K562 (cell line): ENCODE data around the gene MEF2C. TPM values are rescaled to one million over a fixed set of nuclear protein-coding genes. Genes with fewer than 3 reads are reported as not detected.

Experiments used
- ATAC-seq: fragments of 200-7000 bp; cut with Tn5 transposase; 3 replicates; pipeline ENCODE4 v1.9.1; 2020; ENCODE audit warnings: moderate library complexity
- BruUV-seq: library from RNA; stranded (reverse); fragments of 400-500 nt; replicated peaks from 2 replicates; lab custom pipeline; 2021; lab: Mats Ljungman, UMichigan
- CTCF ChIA-PET: fragments of 300-600 bp; formaldehyde crosslinking; extraction: SDS; loops from one replicate; lab custom pipeline; 2021; ENCODE audit warnings: low intra/inter-chr PET ratio; lab: Yijun Ruan, JAX
- POLR2A ChIA-PET: fragments of 300-600, 350-650 bp; sonication (Branson Sonifier 250); formaldehyde crosslinking; extraction: SDS; loops from one replicate; lab custom pipeline; 2021; ENCODE audit warnings: antibody characterized with exemption, inconsistent platforms; lab: Yijun Ruan, JAX
- DNase-seq, 4 experiments: peaks; one replicate each; pipeline versions ENCODE4 v3.0.0 to v3.0.0-alpha.2; 2011 to 2018; ENCODE audit warnings: low spot score in 3 of 4, mixed read lengths in 3 of 4; ENCODE audit errors: extremely low read depth in 1 of 4
- FAIRE-seq: peaks from 2 replicates; lab custom pipeline; 2011; peaks lifted over from hg19 to GRCh38; lab: Jason Lieb, UNC
- H2AFZ ChIP-seq: 2 replicates; pipeline ENCODE4 v1.6.0; 2011; ENCODE audit warnings: low read depth, low read length, control low read depth, inconsistent platforms
- H3K27ac ChIP-seq: fragments of 200-600 bp; 3 replicates; pipeline ENCODE4 v1.8.0; 2011; ENCODE audit warnings: low read depth, mild to moderate bottlenecking, control low read depth, inconsistent platforms, low read length, moderate library complexity, mixed read lengths; ENCODE audit errors: extremely low read depth
- H3K27me3 ChIP-seq, 2 experiments: fragments of 300-600 bp in 1 of 2; 2 replicates in 1 of 2; 3 replicates in 1 of 2; pipeline versions ENCODE4 v1.6.0 to v1.8.0; 2011; ENCODE audit warnings: inconsistent platforms in 2 of 2, low read length in 2 of 2, mild to moderate bottlenecking in 1 of 2, mixed read lengths in 1 of 2, moderate library complexity in 1 of 2; ENCODE audit not compliant: control insufficient read depth in 2 of 2, insufficient read depth in 2 of 2
- H3K36me3 ChIP-seq: fragments of 300-600 bp; 3 replicates; pipeline ENCODE4 v1.8.0; 2011; ENCODE audit warnings: mild to moderate bottlenecking, low read length, inconsistent platforms; ENCODE audit not compliant: control insufficient read depth, insufficient read depth
- H3K4me1 ChIP-seq, 2 experiments: fragments of 200-600 bp in 1 of 2; replicated peaks in 1 of 2; 2 replicates in 1 of 2; 3 replicates in 1 of 2; pipeline versions ENCODE4 v1.5.1 to v1.8.0; 2011; ENCODE audit warnings: inconsistent platforms in 2 of 2, low read length in 2 of 2, mild to moderate bottlenecking in 1 of 2, mixed read lengths in 1 of 2, moderate library complexity in 1 of 2; ENCODE audit not compliant: control insufficient read depth in 2 of 2, insufficient read depth in 2 of 2
- H3K4me2 ChIP-seq: 2 replicates; pipeline ENCODE4 v1.6.1; 2011; ENCODE audit warnings: low read length, control low read depth, inconsistent platforms, mixed read lengths; ENCODE audit not compliant: insufficient read depth
- H3K4me3 ChIP-seq: fragments of 200-600 bp; sonication (generic), shearing (Covaris generic); 2 replicates; pipeline ENCODE4 v1.5.1; 2016; ENCODE audit warnings: control low read depth, inconsistent platforms
- H3K79me2 ChIP-seq: fragments of 200-600 bp; 3 replicates; pipeline ENCODE4 v1.8.0; 2011; ENCODE audit warnings: low read length, inconsistent platforms; ENCODE audit not compliant: control insufficient read depth, insufficient read depth
- H3K9ac ChIP-seq, 2 experiments: 2 replicates each; pipeline versions ENCODE4 v1.6.0 to v1.6.1; 2011; ENCODE audit warnings: low read depth in 2 of 2, low read length in 2 of 2, control low read depth in 1 of 2, inconsistent platforms in 1 of 2, mild to moderate bottlenecking in 1 of 2, mixed read lengths in 1 of 2; ENCODE audit not compliant: insufficient read depth in 1 of 2
- H3K9me1 ChIP-seq: one replicate; pipeline ENCODE4 v1.6.0; 2011; ENCODE audit warnings: inconsistent platforms, mild to moderate bottlenecking, low read length, moderate library complexity; ENCODE audit not compliant: control insufficient read depth, insufficient read depth
- H3K9me3 ChIP-seq: replicated peaks from 2 replicates; pipeline ENCODE4 v1.5.1; 2011; ENCODE audit warnings: low read depth, low read length, inconsistent platforms; ENCODE audit not compliant: control insufficient read depth, insufficient read depth
- H4K20me1 ChIP-seq: replicated peaks from 2 replicates; pipeline ENCODE4 v1.6.1; 2011; ENCODE audit warnings: low read length, inconsistent platforms, mixed read lengths; ENCODE audit not compliant: control insufficient read depth, insufficient read depth
- BHLHE40 ChIP-seq: IDR thresholded peaks from 2 replicates; pipeline ENCODE4 v1.6.1; 2011; ENCODE audit warnings: low read length, improper control_type of control experiment
- CBX2 ChIP-seq: fragments of 200-600 bp; sonication (generic); IDR thresholded peaks from one replicate; pipeline ENCODE4 v1.6.1; 2012; ENCODE audit warnings: mild to moderate bottlenecking, low read length, inconsistent platforms; ENCODE audit not compliant: insufficient read depth, poor library complexity, severe bottlenecking
- ETV1 ChIP-seq: fragments of 450-650 bp; conservative IDR thresholded peaks from 2 replicates; pipeline ENCODE4 v1.6.1; 2016; ENCODE audit warnings: missing genetic modification characterization, control low read depth, low read depth, missing compliant biosample characterization
- FOSL1 ChIP-seq: fragments of 200-800 bp; sonication (Bioruptor generic); conservative IDR thresholded peaks from 2 replicates; pipeline ENCODE4 v1.6.1; 2016; ENCODE audit warnings: missing genetic modification characterization, missing compliant biosample characterization
- GATAD2A ChIP-seq: fragments of 450-650 bp; IDR thresholded peaks from 2 replicates; pipeline ENCODE4 v1.6.1; 2017
- HMG20A ChIP-seq: fragments of 450-650 bp; formaldehyde crosslinking; conservative IDR thresholded peaks from 2 replicates; pipeline ENCODE4 v1.4.0; 2020; ENCODE audit warnings: mild to moderate bottlenecking, mixed read lengths
- KDM2B ChIP-seq: fragments of 250-450 bp; sonication (Bioruptor Pico); IDR thresholded peaks from 2 replicates; pipeline ENCODE4 v1.8.0; 2021; ENCODE audit warnings: mild to moderate bottlenecking, moderate library complexity
- KLF6 ChIP-seq: fragments of 250-450 bp; sonication (Bioruptor Pico); IDR thresholded peaks from 2 replicates; pipeline ENCODE4 v1.4.0; 2020; ENCODE audit warnings: mild to moderate bottlenecking, moderate library complexity, borderline replicate concordance
- PTBP1 ChIP-seq: fragments of 200-400 bp; formaldehyde crosslinking; IDR thresholded peaks from 2 replicates; pipeline ENCODE4 v1.6.1; 2017; ENCODE audit warnings: low read depth, low read length
- RBM14 ChIP-seq: fragments of 200-400 bp; formaldehyde crosslinking; IDR thresholded peaks from 2 replicates; pipeline ENCODE4 v1.6.1; 2018; ENCODE audit warnings: low read depth, mild to moderate bottlenecking, low read length, moderate library complexity, borderline replicate concordance; ENCODE audit not compliant: insufficient read depth
- RUNX1 ChIP-seq: sonication (generic); IDR thresholded peaks from 2 replicates; pipeline ENCODE4 v1.6.1; 2016; ENCODE audit warnings: antibody characterized with exemption, low read depth
- SAP30 ChIP-seq: fragments of 200-600 bp; sonication (generic); IDR thresholded peaks from 2 replicates; pipeline ENCODE4 v1.6.1; 2012; ENCODE audit warnings: borderline replicate concordance, low read depth, mild to moderate bottlenecking, moderate library complexity, low read length, control low read depth, inconsistent platforms; ENCODE audit not compliant: insufficient read depth, poor library complexity, severe bottlenecking
- SMARCE1 ChIP-seq: fragments of 450-650 bp; IDR thresholded peaks from 2 replicates; pipeline ENCODE4 v1.7.1; 2016; ENCODE audit warnings: mild to moderate bottlenecking
- STAT5A ChIP-seq: IDR thresholded peaks from 2 replicates; pipeline ENCODE4 v1.6.1; 2012; ENCODE audit warnings: low read length, inconsistent platforms, borderline replicate concordance
- U2AF1 ChIP-seq: fragments of 200-400 bp; formaldehyde crosslinking; optimal IDR thresholded peaks from 2 replicates; pipeline ENCODE3; 2017; ENCODE audit warnings: mild to moderate bottlenecking, low read depth, low read length, moderate library complexity
- ZNF41 ChIP-seq: fragments of 250-450 bp; sonication (Bioruptor Pico); conservative IDR thresholded peaks from 2 replicates; pipeline ENCODE4 v1.4.0; 2020; ENCODE audit warnings: mild to moderate bottlenecking
- ZNF699 ChIP-seq: fragments of 250-450 bp; sonication (Bioruptor Pico); IDR thresholded peaks from 2 replicates; pipeline ENCODE4 v1.8.0; 2021; ENCODE audit warnings: mild to moderate bottlenecking, moderate library complexity; ENCODE audit not compliant: insufficient replicate concordance
- WGBS: fragments of 100-300 bp; shearing (Covaris generic); methylation state at CpG from one replicate; pipeline ENCODE4 v1.1.6; 2016; ENCODE audit warnings: low coverage, mixed read lengths; ENCODE audit not compliant: insufficient coverage; ENCODE audit errors: missing lambda C conversion rate; 5-methylcytosine and 5-hydroxymethylcytosine counted together
- in situ Hi-C: fragments of 300-500 bp; cut with MboI; formaldehyde crosslinking; loops from 4 replicates; pipeline ENCODE4 v1.15.0; 2018; ENCODE audit warnings: inconsistent platforms, mixed read lengths
- intact Hi-C: fragments of 100-400 bp; cut with micrococcal nuclease; formaldehyde crosslinking; loops from 2 replicates; pipeline ENCODE4 v1.14.2; 2022
- polyA plus RNA-seq, 8 experiments: library from polyadenylated mRNA; depleted of rRNA in 4 of 8; stranded (reverse) in 5 of 8; unstranded in 3 of 8; fragments of >200 nt; fragmentation: Nextera tagmentation in 2 of 8; fragmentation: Illumina TruSeq in 1 of 8; extraction: Ambion mirVana in 2 of 8; extraction: Trizol in 1 of 8; gene quantifications; 2 replicates each; pipeline versions ENCODE4 v1.2.1 to v1.2.3, GENCODE V29; 2011 to 2014; ENCODE audit warnings: inconsistent platforms in 1 of 8, missing spikeins in 1 of 8
- total RNA-seq, 7 experiments: library from RNA; depleted of rRNA in 6 of 7; stranded (reverse); fragments of >200 nt in 6 of 7; fragmentation: Illumina TruSeq in 2 of 7; extraction: Trizol in 2 of 7; gene quantifications; 2 replicates each; pipeline versions ENCODE4 v1.2.1 to v1.2.3, GENCODE V29; 2011 to 2021; ENCODE audit warnings: low replicate concordance in 1 of 7
- TF ChIP-seq, protein P1 (sequence below), 2 experiments: fragments of 450-650 bp; conservative IDR thresholded peaks; 2 replicates each; pipeline ENCODE4 v1.6.1; 2017; ENCODE audit warnings: mild to moderate bottlenecking in 2 of 2, moderate library complexity in 2 of 2
- TF ChIP-seq, protein P2 (sequence below), 2 experiments: fragments of 450-650 bp; IDR thresholded peaks; 2 replicates each; pipeline ENCODE4 v1.6.1; 2016
- TF ChIP-seq, protein P3 (sequence below): fragments of 250-450 bp; sonication (Bioruptor Pico); IDR thresholded peaks from 2 replicates; pipeline ENCODE4 v1.4.0; 2020; ENCODE audit warnings: borderline replicate concordance

The MEF2C gene
- total and polyA plus RNA-seq, 9 of the 15 experiments (the other 6 are each of a cell fraction or from before 2014, with no cell fraction given): 25.1 to 67.8 (median 58.3) TPM

DNA sequence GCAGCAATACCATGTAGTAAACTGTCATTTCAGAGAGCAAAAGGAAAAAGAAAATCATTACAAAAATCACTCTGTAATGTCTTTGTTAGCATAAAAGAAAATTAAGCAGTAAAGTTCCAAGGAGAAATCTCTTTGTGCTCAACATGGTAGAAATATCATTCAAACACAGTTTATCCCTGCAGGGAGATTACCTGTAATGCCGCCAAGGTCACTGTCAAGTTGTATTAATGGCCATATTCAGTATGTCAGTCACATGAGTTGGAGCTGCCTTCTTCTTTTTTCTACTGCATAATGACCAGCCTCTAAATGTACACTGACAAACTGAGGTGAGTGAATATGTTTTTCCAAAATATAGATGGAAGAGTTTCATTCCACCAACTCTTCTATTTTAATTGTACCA lies 36.5 kb downstream of the MEF2C start:
- Histone ChIP-seq H3K9ac (no peak overlapping the region), H3K36me3 (peaks cover 2% of the 10 kb centered on the region; the same call in 1 of the 3 replicates), H3K27me3 (no peaks in the 10 kb centered on the region), H3K4me3 (no peak overlapping the region), H3K4me1 (no peaks in the 10 kb centered on the region; a peak in 1 of 5 replicates), H2AFZ (no peak overlapping the region), H3K4me2 (no peak overlapping the region)
- no peak for ATAC-seq
- POLR2A ChIA-PET: interaction anchor here (1.0 kb wide), 1 partner anchor 27 kb away, joined by 3 read pairs; no protein-coding TSS in a partner anchor
- intact Hi-C loops: no loop called here
- WGBS: 57% methylated on average over 1 of the region's 1 CpG
- no peak for FAIRE-seq
- TF ChIP-seq RBM14 (no peak), PTBP1 (no peak), RUNX1 (no peak), ZNF699 (CRISPR knock-in tag) (no peak), SMARCE1 (no peak), ETV1 (tag) (no peak), STAT5A (no peak), CBX2 (no peak), ZNF41 (CRISPR knock-in tag) (no peak), HMG20A (CRISPR knock-in tag) (no peak), KLF6 (CRISPR knock-in tag) (no peak), SAP30 (no peak), KDM2B (no peak), GATAD2A (no peak), FOSL1 (no peak), BHLHE40 (no peak), U2AF1 (no peak)
- TF ChIP-seq, protein P1, sequence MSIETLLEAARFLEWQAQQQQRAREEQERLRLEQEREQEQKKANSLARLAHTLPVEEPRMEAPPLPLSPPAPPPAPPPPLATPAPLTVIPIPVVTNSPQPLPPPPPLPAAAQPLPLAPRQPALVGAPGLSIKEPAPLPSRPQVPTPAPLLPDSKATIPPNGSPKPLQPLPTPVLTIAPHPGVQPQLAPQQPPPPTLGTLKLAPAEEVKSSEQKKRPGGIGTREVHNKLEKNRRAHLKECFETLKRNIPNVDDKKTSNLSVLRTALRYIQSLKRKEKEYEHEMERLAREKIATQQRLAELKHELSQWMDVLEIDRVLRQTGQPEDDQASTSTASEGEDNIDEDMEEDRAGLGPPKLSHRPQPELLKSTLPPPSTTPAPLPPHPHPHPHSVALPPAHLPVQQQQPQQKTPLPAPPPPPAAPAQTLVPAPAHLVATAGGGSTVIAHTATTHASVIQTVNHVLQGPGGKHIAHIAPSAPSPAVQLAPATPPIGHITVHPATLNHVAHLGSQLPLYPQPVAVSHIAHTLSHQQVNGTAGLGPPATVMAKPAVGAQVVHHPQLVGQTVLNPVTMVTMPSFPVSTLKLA (conservative IDR thresholded peaks at IDR 0.05): no peak
- TF ChIP-seq, protein P2, sequence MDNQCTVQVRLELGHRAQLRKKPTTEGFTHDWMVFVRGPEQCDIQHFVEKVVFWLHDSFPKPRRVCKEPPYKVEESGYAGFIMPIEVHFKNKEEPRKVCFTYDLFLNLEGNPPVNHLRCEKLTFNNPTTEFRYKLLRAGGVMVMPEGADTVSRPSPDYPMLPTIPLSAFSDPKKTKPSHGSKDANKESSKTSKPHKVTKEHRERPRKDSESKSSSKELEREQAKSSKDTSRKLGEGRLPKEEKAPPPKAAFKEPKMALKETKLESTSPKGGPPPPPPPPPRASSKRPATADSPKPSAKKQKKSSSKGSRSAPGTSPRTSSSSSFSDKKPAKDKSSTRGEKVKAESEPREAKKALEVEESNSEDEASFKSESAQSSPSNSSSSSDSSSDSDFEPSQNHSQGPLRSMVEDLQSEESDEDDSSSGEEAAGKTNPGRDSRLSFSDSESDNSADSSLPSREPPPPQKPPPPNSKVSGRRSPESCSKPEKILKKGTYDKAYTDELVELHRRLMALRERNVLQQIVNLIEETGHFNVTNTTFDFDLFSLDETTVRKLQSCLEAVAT (IDR thresholded peaks at IDR 0.05): no peak
- TF ChIP-seq, protein P3, sequence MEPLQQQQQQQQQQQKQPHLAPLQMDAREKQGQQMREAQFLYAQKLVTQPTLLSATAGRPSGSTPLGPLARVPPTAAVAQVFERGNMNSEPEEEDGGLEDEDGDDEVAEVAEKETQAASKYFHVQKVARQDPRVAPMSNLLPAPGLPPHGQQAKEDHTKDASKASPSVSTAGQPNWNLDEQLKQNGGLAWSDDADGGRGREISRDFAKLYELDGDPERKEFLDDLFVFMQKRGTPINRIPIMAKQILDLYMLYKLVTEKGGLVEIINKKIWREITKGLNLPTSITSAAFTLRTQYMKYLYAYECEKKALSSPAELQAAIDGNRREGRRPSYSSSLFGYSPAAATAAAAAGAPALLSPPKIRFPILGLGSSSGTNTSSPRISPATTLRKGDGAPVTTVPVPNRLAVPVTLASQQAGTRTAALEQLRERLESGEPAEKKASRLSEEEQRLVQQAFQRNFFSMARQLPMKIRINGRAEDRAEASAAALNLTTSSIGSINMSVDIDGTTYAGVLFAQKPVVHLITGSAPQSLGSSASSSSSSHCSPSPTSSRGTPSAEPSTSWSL (CRISPR knock-in tag): no peak
- TF ChIP-seq, all 486 proteins: peak for 0
- DNase-seq: no peak
- Histone ChIP-seq H3K9me3 (no peaks in the 10 kb centered on the region), H3K79me2 (peaks cover 15% of the 10 kb centered on the region), H3K9me1 (no peaks in the 10 kb centered on the region), H4K20me1 (no peaks in the 10 kb centered on the region), H3K27ac (no peak overlapping the region)
- no TSS peak for BruUV-seq
- CTCF ChIA-PET: no interaction called here
- in situ Hi-C loops: no loop called here
